OCI-LY7 (cell line): ENCODE measurements around the gene PTPRF. TPM values are rescaled to one million over a fixed set of nuclear protein-coding genes. Genes with fewer than 3 reads are reported as not detected.

ENCODE experiments used
- BruUV-seq: library from RNA; stranded (reverse); fragments of 400-500 nt; replicated peaks from 2 replicates; lab custom pipeline; 2021; lab: Mats Ljungman, UMichigan
- CTCF ChIA-PET: fragments of 300-600 bp; sonication (Branson Sonifier 250); formaldehyde crosslinking; loops from one replicate; lab custom pipeline; 2022; ENCODE audit warnings: antibody characterized with exemption; ENCODE audit not compliant: unreplicated experiment; lab: Charles Lee
- POLR2A ChIA-PET: fragments of 300-600 bp; sonication (Branson Sonifier 250); formaldehyde crosslinking; loops from one replicate; lab custom pipeline; 2022; ENCODE audit warnings: antibody characterized with exemption; lab: Charles Lee
- DNase-seq: peaks from one replicate; pipeline ENCODE4 v3.0.0-alpha.2; 2015; ENCODE audit warnings: low spot score
- H2AFZ ChIP-seq: fragments of 200-600 bp; sonication (generic), shearing (Covaris generic); 2 replicates; pipeline ENCODE4 v1.6.1; 2014; ENCODE audit warnings: mild to moderate bottlenecking, antibody characterized with exemption, low read length, moderate library complexity
- H3K27ac ChIP-seq: fragments of 200-600 bp; sonication (generic); 2 replicates; pipeline ENCODE4 v1.5.1; 2014; ENCODE audit warnings: mixed run types, low read depth, mild to moderate bottlenecking, moderate library complexity, low read length, inconsistent platforms; ENCODE audit not compliant: poor library complexity, severe bottlenecking
- H3K36me3 ChIP-seq: fragments of 200-600 bp; sonication (generic); 2 replicates; pipeline ENCODE4 v1.6.1; 2014; ENCODE audit warnings: mild to moderate bottlenecking, antibody characterized with exemption, low read length, moderate library complexity, mixed read lengths; ENCODE audit not compliant: insufficient read depth
- H3K4me1 ChIP-seq: fragments of 200-600 bp; sonication (generic); 2 replicates; pipeline ENCODE4 v1.5.1; 2014; ENCODE audit warnings: mild to moderate bottlenecking, low read length; ENCODE audit not compliant: insufficient read depth, poor library complexity, severe bottlenecking
- H3K4me2 ChIP-seq: fragments of 200-600 bp; sonication (generic); 2 replicates; pipeline ENCODE4 v1.6.1; 2014; ENCODE audit warnings: mild to moderate bottlenecking, low read length
- H3K4me3 ChIP-seq: fragments of 200-600 bp; sonication (generic); 2 replicates; pipeline ENCODE4 v1.5.1; 2014; ENCODE audit warnings: mild to moderate bottlenecking, low read depth, low read length; ENCODE audit not compliant: poor library complexity, severe bottlenecking
- H3K79me2 ChIP-seq: fragments of 200-600 bp; sonication (generic); 2 replicates; pipeline ENCODE4 v1.6.1; 2016; ENCODE audit warnings: low read depth, mild to moderate bottlenecking, low read length, moderate library complexity, mixed read lengths; ENCODE audit not compliant: insufficient read depth
- H3K9me2 ChIP-seq: fragments of 200-600 bp; sonication (generic); 2 replicates; pipeline ENCODE4 v1.6.1; 2016; ENCODE audit warnings: mild to moderate bottlenecking, low read length, mixed read lengths; ENCODE audit not compliant: insufficient read depth
- H3K9me3 ChIP-seq: fragments of 200-600 bp; sonication (generic); 2 replicates; pipeline ENCODE4 v1.6.1; 2014; ENCODE audit warnings: mild to moderate bottlenecking, mixed run types, low read length, mixed read lengths
- H4K20me1 ChIP-seq: fragments of 200-600 bp; sonication (generic); 2 replicates; pipeline ENCODE4 v1.6.1; 2014; ENCODE audit warnings: mild to moderate bottlenecking, antibody characterized with exemption, low read length, moderate library complexity, mixed read lengths; ENCODE audit not compliant: insufficient read depth
- CTCF ChIP-seq: fragments of 200-600 bp; sonication (generic); conservative IDR thresholded peaks from 2 replicates; pipeline ENCODE4 v1.5.1; 2014; ENCODE audit warnings: mild to moderate bottlenecking, antibody characterized with exemption, low read length, moderate library complexity, mixed read lengths
- EZH2phosphoT487 ChIP-seq: fragments of 200-600 bp; sonication (generic); IDR thresholded peaks from 2 replicates; pipeline ENCODE4 v1.6.1; 2018; ENCODE audit warnings: low read depth, borderline replicate concordance, mild to moderate bottlenecking, mixed run types, antibody characterized with exemption, low read length, moderate library complexity, mixed read lengths
- intact Hi-C: fragments of 100-400 bp; cut with micrococcal nuclease; formaldehyde crosslinking; loops from one replicate; pipeline ENCODE4 v1.10.0; 2022; ENCODE audit not compliant: unreplicated experiment
- total RNA-seq, 2 experiments: library from RNA; depleted of rRNA in 1 of 2; stranded (reverse); fragments of >200 nt in 1 of 2; shearing (Covaris generic) in 1 of 2; gene quantifications; 2 replicates each; pipeline ENCODE4 v1.2.3, GENCODE V29; 2014 to 2022

The PTPRF gene
- total RNA-seq, 2 experiments from 2014 or later = 0.06 to 0.48 TPM

- no peaks in the 10 kb centered on the region for H3K36me3 ChIP-seq
- no peaks in the 10 kb centered on the region for H4K20me1 ChIP-seq
- H2AFZ ChIP-seq = no peak overlapping the region
- intact Hi-C loops = no loop called here
- ChIA-PET POLR2A (no interaction called here), CTCF (no interaction called here)
- no peak overlapping the region for H3K4me2 ChIP-seq
- no peak for DNase-seq
- no peaks in the 10 kb centered on the region for H3K9me2 ChIP-seq
- no TSS peak for BruUV-seq
- H3K4me1 ChIP-seq = no peaks in the 10 kb centered on the region
- TF ChIP-seq CTCF (no peak), EZH2phosphoT487 (no peak)
- H3K79me2 ChIP-seq = no peaks in the 10 kb centered on the region
- no peak overlapping the region for H3K27ac ChIP-seq
- H3K4me3 ChIP-seq = no peak overlapping the region
- no peaks in the 10 kb centered on the region for H3K9me3 ChIP-seq
Measured at GRCh38 chr1:43621861-43622260, 91.2 kb downstream of the PTPRF start.

DNA sequence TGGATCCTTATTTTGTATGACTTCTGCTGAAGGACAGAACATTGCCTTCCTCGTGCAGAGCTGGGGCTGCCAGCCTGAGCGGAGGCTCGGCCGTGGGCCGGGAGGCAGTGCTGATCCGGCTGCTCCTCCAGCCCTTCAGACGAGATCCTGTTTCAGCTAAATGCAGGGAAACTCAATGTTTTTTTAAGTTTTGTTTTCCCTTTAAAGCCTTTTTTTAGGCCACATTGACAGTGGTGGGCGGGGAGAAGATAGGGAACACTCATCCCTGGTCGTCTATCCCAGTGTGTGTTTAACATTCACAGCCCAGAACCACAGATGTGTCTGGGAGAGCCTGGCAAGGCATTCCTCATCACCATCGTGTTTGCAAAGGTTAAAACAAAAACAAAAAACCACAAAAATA, 91.8 kb downstream of the PTPRF start:
- BruUV-seq = no TSS peak
- ChIA-PET POLR2A (no interaction called here), CTCF (no interaction called here)
- H4K20me1 ChIP-seq = no peaks in the 10 kb centered on the region
- no peak overlapping the region for H3K4me3 ChIP-seq
- H3K4me1 ChIP-seq = no peaks in the 10 kb centered on the region
- TF ChIP-seq CTCF = no peak
- no peak for TF ChIP-seq EZH2phosphoT487
- no peak overlapping the region for H3K4me2 ChIP-seq
- no peak for DNase-seq
- H3K27ac ChIP-seq = no peak overlapping the region
- no peaks in the 10 kb centered on the region for H3K9me2 ChIP-seq
- no peaks in the 10 kb centered on the region for H3K79me2 ChIP-seq
- no peaks in the 10 kb centered on the region for H3K36me3 ChIP-seq
- intact Hi-C loops = no loop called here
- H3K9me3 ChIP-seq = no peaks in the 10 kb centered on the region
- H2AFZ ChIP-seq = no peak overlapping the region

DNA sequence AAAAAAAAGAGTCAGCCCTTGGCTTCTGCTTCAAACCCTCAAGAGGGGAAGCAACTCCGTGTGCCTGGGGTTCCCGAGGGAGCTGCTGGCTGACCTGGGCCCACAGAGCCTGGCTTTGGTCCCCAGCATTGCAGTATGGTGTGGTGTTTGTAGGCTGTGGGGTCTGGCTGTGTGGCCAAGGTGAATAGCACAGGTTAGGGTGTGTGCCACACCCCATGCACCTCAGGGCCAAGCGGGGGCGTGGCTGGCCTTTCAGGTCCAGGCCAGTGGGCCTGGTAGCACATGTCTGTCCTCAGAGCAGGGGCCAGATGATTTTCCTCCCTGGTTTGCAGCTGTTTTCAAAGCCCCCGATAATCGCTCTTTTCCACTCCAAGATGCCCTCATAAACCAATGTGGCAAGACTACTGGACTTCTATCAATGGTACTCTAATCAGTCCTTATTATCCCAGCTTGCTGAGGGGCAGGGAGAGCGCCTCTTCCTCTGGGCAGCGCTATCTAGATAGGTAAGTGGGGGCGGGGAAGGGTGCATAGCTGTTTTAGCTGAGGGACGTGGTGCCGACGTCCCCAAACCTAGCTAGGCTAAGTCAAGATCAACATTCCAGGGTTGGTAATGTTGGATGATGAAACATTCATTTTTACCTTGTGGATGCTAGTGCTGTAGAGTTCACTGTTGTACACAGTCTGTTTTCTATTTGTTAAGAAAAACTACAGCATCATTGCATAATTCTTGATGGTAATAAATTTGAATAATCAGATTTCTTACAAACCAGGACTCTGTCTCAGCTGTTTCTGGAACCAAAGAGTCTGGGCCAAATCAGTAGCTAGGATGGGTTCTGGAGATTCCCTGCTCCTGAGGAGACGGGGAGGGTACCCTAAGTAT, 92.5 kb downstream of the PTPRF start:
- H3K27ac ChIP-seq = no peak overlapping the region
- no peak overlapping the region for H2AFZ ChIP-seq
- no peaks in the 10 kb centered on the region for H3K4me1 ChIP-seq
- H3K79me2 ChIP-seq = no peaks in the 10 kb centered on the region
- BruUV-seq = no TSS peak
- no peaks in the 10 kb centered on the region for H4K20me1 ChIP-seq
- H3K9me2 ChIP-seq = no peaks in the 10 kb centered on the region
- H3K9me3 ChIP-seq = no peaks in the 10 kb centered on the region
- no peak overlapping the region for H3K4me3 ChIP-seq
- POLR2A ChIA-PET = no interaction called here
- CTCF ChIA-PET = no interaction called here
- no peak for DNase-seq
- intact Hi-C loops = no loop called here
- no peaks in the 10 kb centered on the region for H3K36me3 ChIP-seq
- H3K4me2 ChIP-seq = no peak overlapping the region
- TF ChIP-seq CTCF (no peak), EZH2phosphoT487 (no peak)
